WTC11 (cell line): ENCODE measurements around the gene BORCS5. TPM values are rescaled to one million over a fixed set of nuclear protein-coding genes. Genes with fewer than 3 reads are reported as not detected.

Source experiments
- ATAC-seq: fragments of 200-7000 bp; cut with Tn5 transposase; 2 replicates; pipeline ENCODE4 v1.10.0; 2021; ENCODE audit warnings: mild to moderate bottlenecking, moderate library complexity
- CTCF ChIA-PET: fragments of 300-600 bp; sonication (Branson Sonifier 250); formaldehyde crosslinking; loops from one replicate; lab custom pipeline; 2021; ENCODE audit warnings: antibody characterized with exemption; lab: Charles Lee
- POLR2A ChIA-PET: fragments of 350-600 bp; sonication (Branson Sonifier 250); formaldehyde crosslinking; loops from one replicate; lab custom pipeline; 2021; ENCODE audit warnings: antibody characterized with exemption; lab: Charles Lee
- DNase-seq: peaks from one replicate; pipeline ENCODE4 v3.0.0; 2021; ENCODE audit warnings: low spot score
- H3K27ac Mint-ChIP-seq: 2 replicates; pipeline ENCODE4 v1.8.0; 2021; ENCODE audit warnings: mixed read lengths
- H3K27me3 Mint-ChIP-seq: 2 replicates; pipeline ENCODE4 v1.8.0; 2021; ENCODE audit warnings: low read depth, mild to moderate bottlenecking, moderate library complexity, mixed read lengths
- H3K36me3 Mint-ChIP-seq: 2 replicates; pipeline ENCODE4 v1.8.0; 2021; ENCODE audit warnings: mixed read lengths
- H3K4me1 Mint-ChIP-seq: 2 replicates; pipeline ENCODE4 v1.8.0; 2022; ENCODE audit warnings: mixed read lengths
- H3K4me3 Mint-ChIP-seq: 2 replicates; pipeline ENCODE4 v1.8.0; 2021; ENCODE audit warnings: mild to moderate bottlenecking, moderate library complexity, mixed read lengths
- H3K9me3 Mint-ChIP-seq: 2 replicates; pipeline ENCODE4 v1.8.0; 2021; ENCODE audit warnings: mixed read lengths
- ATF3 ChIP-seq: sonication (generic); formaldehyde crosslinking; conservative IDR thresholded peaks from 2 replicates; pipeline ENCODE4 v1.8.1; 2022; ENCODE audit warnings: mild to moderate bottlenecking, missing genetic modification reagents
- CTCF ChIP-seq: fragments of 200-600 bp; IDR thresholded peaks from 2 replicates; pipeline ENCODE4 v1.8.0; 2022; ENCODE audit warnings: antibody characterized with exemption
- ELF4 ChIP-seq: sonication (generic); formaldehyde crosslinking; IDR thresholded peaks from 2 replicates; pipeline ENCODE4 v1.8.1; 2022; ENCODE audit warnings: low read depth, mild to moderate bottlenecking, moderate library complexity, missing genetic modification reagents
- ESRRA ChIP-seq: sonication (generic); formaldehyde crosslinking; IDR thresholded peaks from 2 replicates; pipeline ENCODE4 v1.8.1; 2022; ENCODE audit warnings: mild to moderate bottlenecking, missing genetic modification reagents, borderline replicate concordance
- MXD4 ChIP-seq: fragments of 250-450 bp; sonication (Bioruptor Pico); IDR thresholded peaks from 2 replicates; pipeline ENCODE4 v1.8.0; 2021; ENCODE audit warnings: mild to moderate bottlenecking, moderate library complexity, borderline replicate concordance
- PRDM15 ChIP-seq: sonication (generic); formaldehyde crosslinking; IDR thresholded peaks from 2 replicates; pipeline ENCODE4 v1.8.0; 2022; ENCODE audit warnings: missing genetic modification reagents
- SMAD4 ChIP-seq: sonication (generic); formaldehyde crosslinking; IDR thresholded peaks from 2 replicates; pipeline ENCODE4 v1.8.0; 2022; ENCODE audit warnings: mild to moderate bottlenecking, missing genetic modification reagents
- SOX15 ChIP-seq: fragments of 250-450 bp; sonication (Bioruptor Pico); IDR thresholded peaks from 2 replicates; pipeline ENCODE4 v1.9.0; 2021; ENCODE audit warnings: mild to moderate bottlenecking
- STAT6 ChIP-seq: sonication (generic); formaldehyde crosslinking; conservative IDR thresholded peaks from 2 replicates; pipeline ENCODE4 v1.8.1; 2023; ENCODE audit warnings: mild to moderate bottlenecking, low read depth, missing genetic modification reagents, moderate library complexity
- TCF7 ChIP-seq: sonication (generic); formaldehyde crosslinking; IDR thresholded peaks from 2 replicates; pipeline ENCODE4 v1.8.0; 2022; ENCODE audit warnings: mild to moderate bottlenecking, low read depth, missing genetic modification reagents, moderate library complexity
- ZBTB21 ChIP-seq: sonication (generic); formaldehyde crosslinking; IDR thresholded peaks from 2 replicates; pipeline ENCODE4 v1.8.1; 2023; ENCODE audit warnings: mild to moderate bottlenecking, missing genetic modification reagents, borderline replicate concordance
- ZMAT4 ChIP-seq: fragments of 250-450 bp; sonication (Bioruptor Pico); IDR thresholded peaks from 2 replicates; pipeline ENCODE4 v1.9.0; 2021; ENCODE audit warnings: mild to moderate bottlenecking
- ZNF423 ChIP-seq: fragments of 250-450 bp; sonication (Bioruptor Pico); IDR thresholded peaks from 2 replicates; pipeline ENCODE4 v2.1.2; 2022; ENCODE audit warnings: mild to moderate bottlenecking, moderate library complexity
- total RNA-seq: library from RNA; stranded (reverse); gene quantifications from 3 replicates; pipeline ENCODE4 v1.2.3, GENCODE V29; 2021
- TF ChIP-seq, protein P1 (sequence below): fragments of 250-450 bp; sonication (Bioruptor Pico); IDR thresholded peaks from 2 replicates; pipeline ENCODE4 v1.8.0; 2021; ENCODE audit warnings: mild to moderate bottlenecking
- TF ChIP-seq, protein P2 (sequence below): sonication (generic); formaldehyde crosslinking; IDR thresholded peaks from 2 replicates; pipeline ENCODE4 v1.8.0; 2022; ENCODE audit warnings: mild to moderate bottlenecking, missing genetic modification reagents

The BORCS5 gene
- total RNA-seq, 1 experiment from 2014 or later, result 16.4 TPM

DNA sequence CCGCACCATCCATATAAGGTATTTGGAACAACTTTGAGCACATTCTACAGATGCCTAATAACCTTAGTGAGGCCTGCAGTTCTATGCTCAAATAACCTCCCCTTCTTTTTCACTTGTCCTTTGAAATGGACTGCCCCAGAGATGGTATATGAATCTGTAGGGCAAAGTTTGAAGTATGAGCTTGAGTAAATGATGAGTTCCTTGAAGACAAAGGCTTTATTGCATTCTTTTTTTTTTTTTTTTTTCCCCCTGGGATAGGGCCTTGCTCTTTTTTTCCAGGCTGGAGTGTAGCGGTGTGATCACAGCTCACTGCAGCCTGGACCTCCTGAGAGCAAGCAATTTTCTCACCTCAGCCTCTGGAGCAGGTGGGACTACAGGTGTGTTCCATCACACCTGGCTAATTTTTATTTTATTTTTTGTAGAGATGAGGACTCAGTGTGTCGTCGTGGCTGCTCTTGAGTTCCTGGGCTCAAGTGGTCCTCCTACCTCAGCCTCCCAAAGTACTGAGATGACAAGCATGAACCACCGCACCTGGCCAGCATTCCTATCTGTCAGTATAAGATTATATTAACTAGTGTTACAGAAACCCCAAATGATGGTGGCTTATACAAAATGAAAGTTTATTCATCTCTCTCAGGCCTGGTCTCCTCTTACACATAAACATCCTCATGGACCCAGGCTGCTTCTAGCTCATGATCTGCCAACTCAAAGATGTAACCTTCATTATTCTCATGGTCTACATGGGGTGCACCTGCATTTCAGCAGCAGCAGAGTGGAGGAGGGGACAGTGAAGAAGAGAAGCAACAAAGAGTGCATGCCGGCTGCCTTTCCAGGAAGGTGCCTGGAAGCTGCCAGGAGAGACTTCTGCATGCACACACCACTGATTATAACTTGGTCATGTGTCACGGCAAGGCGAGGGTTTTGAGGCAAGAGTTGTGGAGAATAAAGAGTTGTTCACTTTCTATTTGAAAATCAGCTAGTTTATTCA, 104.4 kb downstream of the BORCS5 start:
- Mint-ChIP-seq H3K27me3 (no peaks in the 10 kb centered on the region), H3K4me3 (no peak overlapping the region)
- CTCF ChIA-PET, result interaction anchor here (0.6 kb wide), 2 partner anchors 276 to 675 kb away, joined by 3 read pairs; no protein-coding TSS in a partner anchor
- DNase-seq, result no peak
- TF ChIP-seq TCF7 (no peak), ZNF423 (CRISPR knock-in tag) (no peak), ZMAT4 (no peak), STAT6 (no peak), ESRRA (no peak), ELF4 (no peak), SMAD4 (CRISPR knock-in tag) (no peak), MXD4 (CRISPR knock-in tag) (no peak), CTCF (no peak), ATF3 (CRISPR knock-in tag) (no peak), PRDM15 (CRISPR knock-in tag) (no peak), SOX15 (CRISPR knock-in tag) (no peak), ZBTB21 (CRISPR knock-in tag) (no peak)
- TF ChIP-seq, protein P1, sequence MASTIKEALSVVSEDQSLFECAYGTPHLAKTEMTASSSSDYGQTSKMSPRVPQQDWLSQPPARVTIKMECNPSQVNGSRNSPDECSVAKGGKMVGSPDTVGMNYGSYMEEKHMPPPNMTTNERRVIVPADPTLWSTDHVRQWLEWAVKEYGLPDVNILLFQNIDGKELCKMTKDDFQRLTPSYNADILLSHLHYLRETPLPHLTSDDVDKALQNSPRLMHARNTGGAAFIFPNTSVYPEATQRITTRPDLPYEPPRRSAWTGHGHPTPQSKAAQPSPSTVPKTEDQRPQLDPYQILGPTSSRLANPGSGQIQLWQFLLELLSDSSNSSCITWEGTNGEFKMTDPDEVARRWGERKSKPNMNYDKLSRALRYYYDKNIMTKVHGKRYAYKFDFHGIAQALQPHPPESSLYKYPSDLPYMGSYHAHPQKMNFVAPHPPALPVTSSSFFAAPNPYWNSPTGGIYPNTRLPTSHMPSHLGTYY (CRISPR knock-in tag), result no peak
- TF ChIP-seq, protein P2, sequence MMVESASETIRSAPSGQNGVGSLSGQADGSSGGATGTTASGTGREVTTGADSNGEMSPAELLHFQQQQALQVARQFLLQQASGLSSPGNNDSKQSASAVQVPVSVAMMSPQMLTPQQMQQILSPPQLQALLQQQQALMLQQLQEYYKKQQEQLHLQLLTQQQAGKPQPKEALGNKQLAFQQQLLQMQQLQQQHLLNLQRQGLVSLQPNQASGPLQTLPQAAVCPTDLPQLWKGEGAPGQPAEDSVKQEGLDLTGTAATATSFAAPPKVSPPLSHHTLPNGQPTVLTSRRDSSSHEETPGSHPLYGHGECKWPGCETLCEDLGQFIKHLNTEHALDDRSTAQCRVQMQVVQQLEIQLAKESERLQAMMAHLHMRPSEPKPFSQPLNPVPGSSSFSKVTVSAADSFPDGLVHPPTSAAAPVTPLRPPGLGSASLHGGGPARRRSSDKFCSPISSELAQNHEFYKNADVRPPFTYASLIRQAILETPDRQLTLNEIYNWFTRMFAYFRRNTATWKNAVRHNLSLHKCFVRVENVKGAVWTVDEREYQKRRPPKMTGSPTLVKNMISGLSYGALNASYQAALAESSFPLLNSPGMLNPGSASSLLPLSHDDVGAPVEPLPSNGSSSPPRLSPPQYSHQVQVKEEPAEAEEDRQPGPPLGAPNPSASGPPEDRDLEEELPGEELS (CRISPR knock-in tag), result no peak
- TF ChIP-seq, all 79 proteins: peak for 0
- H3K9me3 Mint-ChIP-seq, result no peaks in the 10 kb centered on the region
- ATAC-seq, result no peak
- POLR2A ChIA-PET, result interaction anchor here (0.6 to 0.7 kb wide), 2 partner anchors 24 to 88 kb away, joined by 4 read pairs; no protein-coding TSS in a partner anchor
- H3K27ac Mint-ChIP-seq, result no peak overlapping the region
- H3K36me3 Mint-ChIP-seq, result no peaks in the 10 kb centered on the region
- peaks cover 18% of the 10 kb centered on the region for H3K4me1 Mint-ChIP-seq
